Endothelial cell of umbilical vein (primary cell): ENCODE results near the gene GSDMA. TPM values are rescaled to one million over a fixed set of nuclear protein-coding genes. Genes with fewer than 3 reads are reported as not detected.
A peak's percentile ranks its signal among the peaks of the same experiment; 100 is the strongest.

Source experiments
- BruUV-seq: library from RNA; stranded (reverse); fragments of 400-500 nt; replicated peaks from 2 replicates; lab custom pipeline; 2021; lab: Mats Ljungman, UMichigan
- CTCF ChIA-PET: fragments of 300-600, 350-600 bp; sonication (Branson Sonifier 250); formaldehyde crosslinking; loops from one replicate; lab custom pipeline; 2021; ENCODE audit warnings: antibody characterized with exemption, inconsistent platforms; lab: Charles Lee
- POLR2A ChIA-PET: fragments of 300-600, 350-600 bp; sonication (Branson Sonifier 250); formaldehyde crosslinking; loops from one replicate; lab custom pipeline; 2021; ENCODE audit warnings: antibody characterized with exemption, inconsistent platforms; lab: Charles Lee
- DNase-seq: peaks from one replicate; pipeline ENCODE4 v3.0.0-alpha.2; 2011; ENCODE audit warnings: low read depth, low spot score
- FAIRE-seq: peaks from 2 replicates; lab custom pipeline; 2011; peaks lifted over from hg19 to GRCh38; lab: Jason Lieb, UNC
- H2AFZ ChIP-seq: 2 replicates; pipeline ENCODE4 v1.6.0; 2012; ENCODE audit warnings: low read depth, low read length, control low read depth, inconsistent platforms
- H3K27ac ChIP-seq: 2 replicates; pipeline ENCODE4 v1.5.1; 2011; ENCODE audit warnings: low read depth, mild to moderate bottlenecking, control low read depth, low read length, moderate library complexity; ENCODE audit not compliant: insufficient read depth
- H3K27me3 ChIP-seq, 2 experiments: 2 replicates each; pipeline versions ENCODE4 v1.6.0 to v1.6.1; 2011; ENCODE audit warnings: low read length in 2 of 2, mixed read lengths in 1 of 2; ENCODE audit not compliant: control insufficient read depth in 2 of 2, insufficient read depth in 2 of 2
- H3K36me3 ChIP-seq, 2 experiments: 2 replicates in 1 of 2; 3 replicates in 1 of 2; pipeline ENCODE4 v1.5.1; 2011; ENCODE audit warnings: low read length in 2 of 2, mild to moderate bottlenecking in 1 of 2, moderate library complexity in 1 of 2; ENCODE audit not compliant: control insufficient read depth in 2 of 2, insufficient read depth in 2 of 2; ENCODE audit errors: extremely low read depth in 1 of 2
- H3K4me1 ChIP-seq: 3 replicates; pipeline ENCODE4 v1.5.1; 2011; ENCODE audit warnings: mild to moderate bottlenecking, low read length; ENCODE audit not compliant: control insufficient read depth, insufficient read depth; ENCODE audit errors: extremely low read depth
- H3K4me2 ChIP-seq: 2 replicates; pipeline ENCODE4 v1.6.1; 2011; ENCODE audit warnings: low read length, control low read depth, mixed read lengths; ENCODE audit not compliant: insufficient read depth
- H3K4me3 ChIP-seq, 3 experiments: fragments of 200-600 bp in 1 of 3; sonication (generic), shearing (Covaris generic) in 1 of 3; replicated peaks in 1 of 3; 2 replicates each; pipeline ENCODE4 v1.5.1; 2011 to 2016; ENCODE audit warnings: control low read depth in 3 of 3, low read length in 3 of 3, mild to moderate bottlenecking in 2 of 3, inconsistent platforms in 1 of 3, low read depth in 1 of 3, moderate library complexity in 1 of 3; ENCODE audit not compliant: insufficient read depth in 1 of 3
- H3K79me2 ChIP-seq: 2 replicates; pipeline ENCODE4 v1.6.0; 2012; ENCODE audit warnings: low read length, inconsistent platforms; ENCODE audit not compliant: control insufficient read depth, insufficient read depth
- H3K9ac ChIP-seq: replicated peaks from 2 replicates; pipeline ENCODE3; 2011; ENCODE audit warnings: low read length, control low read depth; ENCODE audit not compliant: insufficient read depth; ENCODE audit errors: extremely low read depth
- H3K9me1 ChIP-seq: replicated peaks from 3 replicates; pipeline ENCODE4 v1.6.0; 2011; ENCODE audit warnings: mild to moderate bottlenecking, low read length; ENCODE audit not compliant: control insufficient read depth, insufficient read depth; ENCODE audit errors: extremely low read depth
- H3K9me3 ChIP-seq: replicated peaks from 2 replicates; pipeline ENCODE4 v1.5.1; 2012; ENCODE audit warnings: low read length, inconsistent platforms; ENCODE audit not compliant: control insufficient read depth, insufficient read depth
- H4K20me1 ChIP-seq: replicated peaks from 2 replicates; pipeline ENCODE3; 2011; ENCODE audit warnings: mild to moderate bottlenecking, low read length; ENCODE audit not compliant: control insufficient read depth, insufficient read depth; ENCODE audit errors: extremely low read depth
- CTCF ChIP-seq, 2 donors: IDR thresholded peaks; 1 replicate in 1 of 2; 2 replicates in 1 of 2; pipeline ENCODE4 v1.5.1; 2011; ENCODE audit warnings: low read length in 2 of 2, mild to moderate bottlenecking in 2 of 2, moderate library complexity in 2 of 2, control low read depth in 1 of 2, inconsistent platforms in 1 of 2, low read depth in 1 of 2; ENCODE audit not compliant: insufficient read depth in 1 of 2; ENCODE audit errors: extremely low read depth in 1 of 2
- POLR2A ChIP-seq: IDR thresholded peaks from 2 replicates; pipeline ENCODE4 v1.6.1; 2012; ENCODE audit warnings: low read depth, mild to moderate bottlenecking, control low read depth, low read length
- POLR2AphosphoS5 ChIP-seq: IDR thresholded peaks from 2 replicates; pipeline ENCODE4 v1.6.1; 2012; ENCODE audit warnings: low read depth, mild to moderate bottlenecking, control low read depth, low read length, moderate library complexity; ENCODE audit not compliant: insufficient read depth
- dilution Hi-C: fragments of 300-500 bp; cut with MboI; formaldehyde crosslinking; loops from one replicate; pipeline ENCODE4 v1.15.0; 2019; ENCODE audit warnings: low sequenced_read_pairs; ENCODE audit not compliant: extremely low pct_ligation_motif_present
- intact Hi-C: fragments of 100-400 bp; cut with micrococcal nuclease; formaldehyde crosslinking; loops from one replicate; pipeline ENCODE4 v1.10.0; 2022
- polyA plus RNA-seq, 4 experiments: library from polyadenylated mRNA; depleted of rRNA in 3 of 4; stranded (reverse) in 3 of 4; unstranded in 1 of 4; fragments of >200 nt; gene quantifications; 2 replicates each; pipeline versions ENCODE4 v1.2.1 to v1.2.3, GENCODE V29; 2011 to 2012; ENCODE audit warnings: missing spikeins in 1 of 4
- total RNA-seq: library from RNA; stranded (reverse); gene quantifications from 2 replicates; pipeline ENCODE4 v1.2.3, GENCODE V29; 2021

GSDMA gene
- total and polyA plus RNA-seq, 2 donors (not counting 3 experiments of a cell fraction or from before 2014, with no cell fraction given) = not detected

- H3K9me3 ChIP-seq = no peaks in the 10 kb centered on the region
- H3K4me3 ChIP-seq = peak overlapping the region in 1 of 3 experiments; percentile 5
- ChIA-PET CTCF (interaction anchor here (1.1 to 10.7 kb wide), 15 partner anchors 10 to 152 kb away, joined by 3 to 246 read pairs (median 6); partner anchors contain the start of genes MED24, MSL1, PSMD3 and THRA), POLR2A (interaction anchor here (1.2 kb wide), 1 partner anchor 10 kb away, joined by 5 read pairs; no protein-coding TSS in a partner anchor)
- BruUV-seq = no TSS peak
- peak overlapping the region; percentile 33 for H3K9ac ChIP-seq
- peak overlapping the region; percentile 88 for H3K27ac ChIP-seq
- no peak for DNase-seq
- no peaks in the 10 kb centered on the region for H3K27me3 ChIP-seq
- intact Hi-C loops = loop anchor here (10.0 kb wide), 1 partner anchor 269 kb away; the partner anchor contains the start of gene CDC6
- no peaks in the 10 kb centered on the region for H4K20me1 ChIP-seq
- no peak for FAIRE-seq
- H3K4me1 ChIP-seq = peaks cover 66% of the 10 kb centered on the region
- no peak overlapping the region for H2AFZ ChIP-seq
- H3K9me1 ChIP-seq = no peaks in the 10 kb centered on the region
- dilution Hi-C loops = no loop called here
- H3K36me3 ChIP-seq = peaks cover 0 to 3% of the 10 kb centered on the region in 2 experiments
- peak overlapping the region; percentile 49 for H3K4me2 ChIP-seq
- TF ChIP-seq CTCF (IDR thresholded peaks at IDR 0.05; ENCODE audit: extremely low read depth in 1 of 2, insufficient read depth in 1 of 2, low read depth in 1 of 2, low read length in 2 of 2) = no peak
- TF ChIP-seq POLR2A = peak; percentile 37
- TF ChIP-seq POLR2AphosphoS5 = peak; percentile 21
- peaks cover 18% of the 10 kb centered on the region for H3K79me2 ChIP-seq
Observed at GRCh38 chr17:40015998-40016985, 53.5 kb downstream of the GSDMA start.
